Uterus (tissue), 2 donors: ENCODE data around the gene SLC22A23.

Experiments used
- POLR2A ChIP-seq, 2 donors: fragments of 450-650 bp; IDR thresholded peaks; one replicate each; pipeline ENCODE4 v1.6.1; 2016; ENCODE audit warnings: antibody characterized with exemption in 2 of 2, mild to moderate bottlenecking in 1 of 2, moderate library complexity in 1 of 2
- TF ChIP-seq, protein P1 (sequence below), 4 experiments: fragments of 200-600 bp in 2 of 4; fragments of 450-650 bp in 2 of 4; sonication (generic) in 2 of 4; IDR thresholded peaks; one replicate each; pipeline ENCODE4 v1.5.1; 2016 to 2019; ENCODE audit warnings: antibody characterized with exemption in 4 of 4, mild to moderate bottlenecking in 2 of 4, moderate library complexity in 1 of 4

GRCh38 chr6:3290149-3290930 lies 166.5 kb downstream of the SLC22A23 start:
- TF ChIP-seq, protein P1, sequence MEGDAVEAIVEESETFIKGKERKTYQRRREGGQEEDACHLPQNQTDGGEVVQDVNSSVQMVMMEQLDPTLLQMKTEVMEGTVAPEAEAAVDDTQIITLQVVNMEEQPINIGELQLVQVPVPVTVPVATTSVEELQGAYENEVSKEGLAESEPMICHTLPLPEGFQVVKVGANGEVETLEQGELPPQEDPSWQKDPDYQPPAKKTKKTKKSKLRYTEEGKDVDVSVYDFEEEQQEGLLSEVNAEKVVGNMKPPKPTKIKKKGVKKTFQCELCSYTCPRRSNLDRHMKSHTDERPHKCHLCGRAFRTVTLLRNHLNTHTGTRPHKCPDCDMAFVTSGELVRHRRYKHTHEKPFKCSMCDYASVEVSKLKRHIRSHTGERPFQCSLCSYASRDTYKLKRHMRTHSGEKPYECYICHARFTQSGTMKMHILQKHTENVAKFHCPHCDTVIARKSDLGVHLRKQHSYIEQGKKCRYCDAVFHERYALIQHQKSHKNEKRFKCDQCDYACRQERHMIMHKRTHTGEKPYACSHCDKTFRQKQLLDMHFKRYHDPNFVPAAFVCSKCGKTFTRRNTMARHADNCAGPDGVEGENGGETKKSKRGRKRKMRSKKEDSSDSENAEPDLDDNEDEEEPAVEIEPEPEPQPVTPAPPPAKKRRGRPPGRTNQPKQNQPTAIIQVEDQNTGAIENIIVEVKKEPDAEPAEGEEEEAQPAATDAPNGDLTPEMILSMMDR (IDR thresholded peaks at IDR 0.05) = no peak
- TF ChIP-seq POLR2A (IDR thresholded peaks at IDR 0.05) = no peak
